Lung (tissue), 12 donors: ENCODE measurements around the gene PLCG1. TPM values are rescaled to one million over a fixed set of nuclear protein-coding genes. Genes with fewer than 3 reads are reported as not detected.

Experiments used
- ATAC-seq: fragments of 200-7000 bp; cut with Tn5 transposase; one replicate; pipeline ENCODE4 v1.9.1; 2020; ENCODE audit warnings: moderate number of reproducible peaks; ENCODE audit not compliant: insufficient read depth, low FRiP score
- DNase-seq, 3 donors: peaks; one replicate each; pipeline ENCODE4 v3.0.0-alpha.2; 2013 to 2017
- H3K27ac ChIP-seq, 2 donors: one replicate each; pipeline ENCODE4 v1.5.1; 2013; ENCODE audit warnings: mild to moderate bottlenecking in 2 of 2, moderate library complexity in 2 of 2, control low read depth in 1 of 2, inconsistent platforms in 1 of 2, low read depth in 1 of 2, low read length in 1 of 2
- H3K27me3 ChIP-seq, 3 donors: one replicate each; pipeline ENCODE4 v1.5.1; 2013; ENCODE audit warnings: low read length in 2 of 3; ENCODE audit not compliant: control insufficient read depth in 3 of 3, insufficient read depth in 3 of 3
- H3K36me3 ChIP-seq, 4 donors: one replicate each; pipeline ENCODE4 v1.5.1; 2013; ENCODE audit warnings: low read length in 4 of 4, mild to moderate bottlenecking in 1 of 4, moderate library complexity in 1 of 4; ENCODE audit not compliant: control insufficient read depth in 4 of 4, insufficient read depth in 4 of 4
- H3K4me1 ChIP-seq, 5 donors: one replicate each; pipeline ENCODE4 v1.5.1; 2013; ENCODE audit warnings: low read length in 5 of 5, mild to moderate bottlenecking in 2 of 5, moderate library complexity in 1 of 5; ENCODE audit not compliant: control insufficient read depth in 5 of 5, insufficient read depth in 5 of 5
- H3K4me3 ChIP-seq: one replicate; pipeline ENCODE4 v1.5.1; 2013; ENCODE audit warnings: mild to moderate bottlenecking, control low read depth, moderate library complexity
- H3K9ac ChIP-seq, 2 donors: one replicate each; pipeline ENCODE4 v1.5.1; 2013; ENCODE audit warnings: low read length in 2 of 2, control low read depth in 1 of 2; ENCODE audit not compliant: insufficient read depth in 1 of 2
- H3K9me3 ChIP-seq, 4 donors: one replicate each; pipeline ENCODE4 v1.5.1; 2013; ENCODE audit warnings: low read length in 3 of 4, mild to moderate bottlenecking in 1 of 4, moderate library complexity in 1 of 4; ENCODE audit not compliant: control insufficient read depth in 4 of 4, insufficient read depth in 3 of 4
- CTCF ChIP-seq: IDR thresholded peaks from 2 replicates; pipeline ENCODE4 v1.5.1; 2012; ENCODE audit warnings: mild to moderate bottlenecking; ENCODE audit errors: control extremely low read depth, extremely low read depth
- WGBS, 2 donors: extraction: QIAGEN DNeasy Blood & Tissue Kit; methylation state at CpG; one replicate each; pipeline ENCODE4 v1.1.7; 2013; 5-methylcytosine and 5-hydroxymethylcytosine counted together
- polyA plus RNA-seq, 2 donors: library from polyadenylated mRNA; stranded (reverse); fragments of 200-250 nt; gene quantifications; one replicate each; pipeline ENCODE4 v1.2.1, GENCODE V29; 2013
- total RNA-seq, 2 donors: library from RNA; depleted of rRNA in 1 of 2; stranded (reverse); fragments of >200 nt in 1 of 2; gene quantifications; one replicate each; pipeline ENCODE4 v1.2.1, GENCODE V29; 2014 to 2021
- donor health status: control.
- donor health status: control.
- donor health status: Bipolar disorder and iron deficiency.
- donor health status: healthy.
- donor health status: DM: yes; HTN: yes; CAD: no.

PLCG1 gene
- total and polyA plus RNA-seq, 4 donors = 29.6 to 154 (median 67.1) TPM

- Histone ChIP-seq H3K36me3 (no peaks in the 10 kb centered on the region), H3K27me3 (no peaks in the 10 kb centered on the region), H3K9ac (no peak overlapping the region), H3K4me1 (peaks cover 0 to 10% (median 0%) of the 10 kb centered on the region in 5 donors), H3K9me3 (no peaks in the 10 kb centered on the region), H3K4me3 (no peak overlapping the region), H3K27ac (no peak overlapping the region)
- WGBS, 2 donors = 92 to 95% methylated on average over 3 of the region's 3 CpGs
- DNase-seq (no peak), ATAC-seq (no peak)
- TF ChIP-seq CTCF = no peak
Measured at GRCh38 chr20:41214202-41214601, 76.9 kb downstream of the PLCG1 start.

DNA sequence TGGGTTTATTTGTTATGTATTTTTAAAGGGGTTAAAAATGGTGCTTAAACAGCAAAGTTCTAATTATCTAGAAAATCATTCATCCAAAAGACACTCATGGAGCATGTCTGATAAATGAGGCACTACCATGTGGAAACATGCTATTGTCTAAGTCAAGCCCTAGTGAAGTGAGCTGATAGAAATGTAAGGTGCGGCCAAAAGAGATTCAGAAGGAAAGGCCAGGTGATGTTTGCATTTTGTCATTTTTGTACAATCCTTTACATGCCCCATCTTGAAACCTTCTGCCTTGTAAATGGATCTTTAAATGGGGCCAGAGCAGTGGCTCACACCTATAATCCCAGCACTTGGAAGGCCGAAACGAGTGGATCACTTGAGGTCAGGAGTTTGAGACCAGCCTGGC, 77.3 kb downstream of the PLCG1 start:
- Histone ChIP-seq H3K9ac (no peak overlapping the region), H3K36me3 (peaks cover 0 to 1% (median 0%) of the 10 kb centered on the region in 4 donors), H3K27me3 (no peaks in the 10 kb centered on the region), H3K9me3 (no peaks in the 10 kb centered on the region), H3K27ac (no peak overlapping the region), H3K4me1 (peaks cover 0 to 10% (median 0%) of the 10 kb centered on the region in 5 donors), H3K4me3 (no peak overlapping the region)
- ATAC-seq (no peak), DNase-seq (no peak)
- no peak for TF ChIP-seq CTCF
- WGBS, 2 donors = 97% methylated on average over 3 of the region's 3 CpGs

GRCh38 chr20:41217422-41217821, 80.1 kb downstream of the PLCG1 start:
- Histone ChIP-seq H3K27ac (no peak overlapping the region), H3K36me3 (peaks cover 0 to 1% (median 0%) of the 10 kb centered on the region in 4 donors), H3K4me1 (peaks cover 4 to 13% (median 7%) of the 10 kb centered on the region in 5 donors), H3K9me3 (no peaks in the 10 kb centered on the region), H3K4me3 (no peak overlapping the region), H3K9ac (no peak overlapping the region), H3K27me3 (no peaks in the 10 kb centered on the region)
- 86 to 87% methylated on average over 5 of the region's 5 CpGs for WGBS, 2 donors
- no peak for DNase-seq
- no peak for TF ChIP-seq CTCF
- no peak for ATAC-seq

GRCh38 chr20:41218466-41218865, 81.1 kb downstream of the PLCG1 start:
- 85 to 92% methylated on average over 2 of the region's 2 CpGs for WGBS, 2 donors
- no peak for TF ChIP-seq CTCF
- Histone ChIP-seq H3K9me3 (no peaks in the 10 kb centered on the region), H3K4me3 (no peak overlapping the region), H3K27ac (no peak overlapping the region), H3K27me3 (no peaks in the 10 kb centered on the region), H3K4me1 (peaks cover 4 to 16% (median 7%) of the 10 kb centered on the region in 5 donors), H3K36me3 (peaks cover 0 to 1% (median 0%) of the 10 kb centered on the region in 4 donors), H3K9ac (no peak overlapping the region)
- no peak for DNase-seq
- no peak for ATAC-seq
